ENCODE results near the gene POGLUT3. TPM values are rescaled to one million over a fixed set of nuclear protein-coding genes. Genes with fewer than 3 reads are reported as not detected.

The POGLUT3 gene
- polyA plus RNA-seq, 1 donor from 2014 or later, result 0.31 TPM

DNA sequence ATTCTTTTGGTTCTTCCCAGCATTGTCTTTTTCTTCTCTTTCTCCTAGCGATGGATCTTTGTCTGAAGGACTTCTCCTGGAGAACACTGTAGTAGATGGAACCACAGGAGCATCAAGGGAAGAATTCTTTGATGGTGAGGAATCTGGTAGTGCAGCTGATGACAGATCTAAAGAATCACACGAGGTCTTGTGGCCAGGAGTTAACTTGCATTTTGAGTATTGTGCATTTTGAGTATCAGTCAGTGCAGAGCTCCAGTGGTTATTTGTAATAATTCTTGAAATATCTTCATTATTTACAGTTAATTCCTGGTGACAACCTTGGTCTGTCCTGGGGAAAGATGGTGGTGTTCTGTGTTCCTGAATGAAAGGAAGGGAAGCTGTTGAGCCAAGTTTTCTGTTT, 14.5 kb upstream of the POGLUT3 start:
- Histone ChIP-seq H3K36me3 (ENCODE audit: insufficient read depth, low read length) (no peaks in the 10 kb centered on the region), H4K20me1 (ENCODE audit: insufficient read depth) (no peaks in the 10 kb centered on the region), H3K79me2 (replicated peaks; ENCODE audit: insufficient read depth, low read length) (no peaks in the 10 kb centered on the region), H2AFZ (ENCODE audit: low read depth, low read length) (no peak overlapping the region), H3K4me3 (ENCODE audit: low read length) (no peak overlapping the region), H3K9ac (ENCODE audit: low read length) (no peak overlapping the region), H3K9me3 (ENCODE audit: low read length) (no peaks in the 10 kb centered on the region), H3F3A (ENCODE audit: insufficient read depth, low read length, poor library complexity, severe bottlenecking) (no peaks in the 10 kb centered on the region), H3K4me2 (ENCODE audit: low read length) (no peak overlapping the region), H3K27ac (ENCODE audit: low read length) (no peak overlapping the region), H3K27me3 (ENCODE audit: insufficient read depth, low read depth, low read length) (no peaks in the 10 kb centered on the region), H3K9me2 (ENCODE audit: insufficient read depth, low read length) (no peaks in the 10 kb centered on the region)
- no peak for TF ChIP-seq POLR2AphosphoS5 (IDR thresholded peaks at IDR 0.05)
- TF ChIP-seq, protein P1, sequence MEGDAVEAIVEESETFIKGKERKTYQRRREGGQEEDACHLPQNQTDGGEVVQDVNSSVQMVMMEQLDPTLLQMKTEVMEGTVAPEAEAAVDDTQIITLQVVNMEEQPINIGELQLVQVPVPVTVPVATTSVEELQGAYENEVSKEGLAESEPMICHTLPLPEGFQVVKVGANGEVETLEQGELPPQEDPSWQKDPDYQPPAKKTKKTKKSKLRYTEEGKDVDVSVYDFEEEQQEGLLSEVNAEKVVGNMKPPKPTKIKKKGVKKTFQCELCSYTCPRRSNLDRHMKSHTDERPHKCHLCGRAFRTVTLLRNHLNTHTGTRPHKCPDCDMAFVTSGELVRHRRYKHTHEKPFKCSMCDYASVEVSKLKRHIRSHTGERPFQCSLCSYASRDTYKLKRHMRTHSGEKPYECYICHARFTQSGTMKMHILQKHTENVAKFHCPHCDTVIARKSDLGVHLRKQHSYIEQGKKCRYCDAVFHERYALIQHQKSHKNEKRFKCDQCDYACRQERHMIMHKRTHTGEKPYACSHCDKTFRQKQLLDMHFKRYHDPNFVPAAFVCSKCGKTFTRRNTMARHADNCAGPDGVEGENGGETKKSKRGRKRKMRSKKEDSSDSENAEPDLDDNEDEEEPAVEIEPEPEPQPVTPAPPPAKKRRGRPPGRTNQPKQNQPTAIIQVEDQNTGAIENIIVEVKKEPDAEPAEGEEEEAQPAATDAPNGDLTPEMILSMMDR (IDR thresholded peaks at IDR 0.05; ENCODE audit: poor library complexity, severe bottlenecking), result no peak
- TF ChIP-seq EZH2 (IDR thresholded peaks at IDR 0.05; ENCODE audit: borderline replicate concordance, insufficient read depth, low read length, poor library complexity, severe bottlenecking), result no peak
- no peak for TF ChIP-seq RAD21 (conservative IDR thresholded peaks at IDR 0.05)
- no peak for TF ChIP-seq SMC3 (conservative IDR thresholded peaks at IDR 0.05; ENCODE audit: poor library complexity)
- TF ChIP-seq EP300 (conservative IDR thresholded peaks at IDR 0.05; ENCODE audit: poor library complexity, severe bottlenecking), result no peak
- TF ChIP-seq, protein P2, sequence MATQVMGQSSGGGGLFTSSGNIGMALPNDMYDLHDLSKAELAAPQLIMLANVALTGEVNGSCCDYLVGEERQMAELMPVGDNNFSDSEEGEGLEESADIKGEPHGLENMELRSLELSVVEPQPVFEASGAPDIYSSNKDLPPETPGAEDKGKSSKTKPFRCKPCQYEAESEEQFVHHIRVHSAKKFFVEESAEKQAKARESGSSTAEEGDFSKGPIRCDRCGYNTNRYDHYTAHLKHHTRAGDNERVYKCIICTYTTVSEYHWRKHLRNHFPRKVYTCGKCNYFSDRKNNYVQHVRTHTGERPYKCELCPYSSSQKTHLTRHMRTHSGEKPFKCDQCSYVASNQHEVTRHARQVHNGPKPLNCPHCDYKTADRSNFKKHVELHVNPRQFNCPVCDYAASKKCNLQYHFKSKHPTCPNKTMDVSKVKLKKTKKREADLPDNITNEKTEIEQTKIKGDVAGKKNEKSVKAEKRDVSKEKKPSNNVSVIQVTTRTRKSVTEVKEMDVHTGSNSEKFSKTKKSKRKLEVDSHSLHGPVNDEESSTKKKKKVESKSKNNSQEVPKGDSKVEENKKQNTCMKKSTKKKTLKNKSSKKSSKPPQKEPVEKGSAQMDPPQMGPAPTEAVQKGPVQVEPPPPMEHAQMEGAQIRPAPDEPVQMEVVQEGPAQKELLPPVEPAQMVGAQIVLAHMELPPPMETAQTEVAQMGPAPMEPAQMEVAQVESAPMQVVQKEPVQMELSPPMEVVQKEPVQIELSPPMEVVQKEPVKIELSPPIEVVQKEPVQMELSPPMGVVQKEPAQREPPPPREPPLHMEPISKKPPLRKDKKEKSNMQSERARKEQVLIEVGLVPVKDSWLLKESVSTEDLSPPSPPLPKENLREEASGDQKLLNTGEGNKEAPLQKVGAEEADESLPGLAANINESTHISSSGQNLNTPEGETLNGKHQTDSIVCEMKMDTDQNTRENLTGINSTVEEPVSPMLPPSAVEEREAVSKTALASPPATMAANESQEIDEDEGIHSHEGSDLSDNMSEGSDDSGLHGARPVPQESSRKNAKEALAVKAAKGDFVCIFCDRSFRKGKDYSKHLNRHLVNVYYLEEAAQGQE (IDR thresholded peaks at IDR 0.05; ENCODE audit: borderline replicate concordance), result no peak
- no peak for TF ChIP-seq TAF1 (IDR thresholded peaks at IDR 0.05; ENCODE audit: low read depth)
- no peak for TF ChIP-seq MXI1 (conservative IDR thresholded peaks at IDR 0.05; ENCODE audit: poor library complexity, severe bottlenecking)

DNA sequence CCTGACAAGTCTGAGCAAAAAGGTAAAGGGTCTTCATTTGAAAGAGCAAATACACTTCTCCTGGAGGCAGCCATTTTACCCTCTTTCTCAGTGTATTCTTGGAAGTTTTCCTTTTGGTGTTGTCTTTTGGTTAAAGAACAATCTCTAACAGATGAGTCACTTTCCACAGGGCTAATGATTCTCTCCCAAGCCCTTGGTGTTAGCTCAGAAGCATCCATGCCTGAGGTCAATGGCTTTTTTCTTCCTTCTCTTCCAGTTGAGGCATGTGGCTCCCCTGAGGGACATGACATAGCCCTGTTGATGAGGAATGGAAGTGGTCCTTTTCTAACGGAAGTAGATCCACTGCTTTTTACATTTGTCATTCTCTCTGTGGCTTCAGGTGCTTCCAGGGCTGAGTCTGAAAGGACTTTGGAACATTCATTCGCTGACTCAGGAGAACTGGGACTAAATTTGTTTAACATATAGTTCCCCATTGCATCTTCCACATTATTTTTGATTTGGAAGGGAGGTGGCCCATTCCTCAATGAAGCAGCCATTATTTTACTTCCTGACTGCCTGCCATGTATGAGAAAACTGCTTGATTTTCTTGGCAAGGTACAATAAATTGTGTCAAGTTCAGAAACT, 13.8 kb upstream of the POGLUT3 start:
- H4K20me1 ChIP-seq (ENCODE audit: insufficient read depth), result no peaks in the 10 kb centered on the region
- no peak overlapping the region for H3K9ac ChIP-seq (ENCODE audit: low read length)
- H3K36me3 ChIP-seq (ENCODE audit: insufficient read depth, low read length), result no peaks in the 10 kb centered on the region
- H3K9me3 ChIP-seq (ENCODE audit: low read length), result no peaks in the 10 kb centered on the region
- H3K27me3 ChIP-seq (ENCODE audit: insufficient read depth, low read depth, low read length), result no peaks in the 10 kb centered on the region
- no peaks in the 10 kb centered on the region for H3F3A ChIP-seq (ENCODE audit: insufficient read depth, low read length, poor library complexity, severe bottlenecking)
- no peak overlapping the region for H3K4me2 ChIP-seq (ENCODE audit: low read length)
- H2AFZ ChIP-seq (ENCODE audit: low read depth, low read length), result no peak overlapping the region
- H3K9me2 ChIP-seq (ENCODE audit: insufficient read depth, low read length), result no peaks in the 10 kb centered on the region
- no peak for TF ChIP-seq EZH2 (IDR thresholded peaks at IDR 0.05; ENCODE audit: borderline replicate concordance, insufficient read depth, low read length, poor library complexity, severe bottlenecking)
- no peak for TF ChIP-seq TAF1 (IDR thresholded peaks at IDR 0.05; ENCODE audit: low read depth)
- TF ChIP-seq, protein P2 (IDR thresholded peaks at IDR 0.05; ENCODE audit: borderline replicate concordance), result no peak
- no peak for TF ChIP-seq EP300 (conservative IDR thresholded peaks at IDR 0.05; ENCODE audit: poor library complexity, severe bottlenecking)
- TF ChIP-seq POLR2AphosphoS5 (IDR thresholded peaks at IDR 0.05), result no peak
- no peak for TF ChIP-seq MXI1 (conservative IDR thresholded peaks at IDR 0.05; ENCODE audit: poor library complexity, severe bottlenecking)
- no peak for TF ChIP-seq SMC3 (conservative IDR thresholded peaks at IDR 0.05; ENCODE audit: poor library complexity)
- no peak for TF ChIP-seq RAD21 (conservative IDR thresholded peaks at IDR 0.05)
- TF ChIP-seq, protein P1 (IDR thresholded peaks at IDR 0.05; ENCODE audit: poor library complexity, severe bottlenecking), result no peak
- no peak overlapping the region for H3K27ac ChIP-seq (ENCODE audit: low read length)
- no peak overlapping the region for H3K4me3 ChIP-seq (ENCODE audit: low read length)
- no peaks in the 10 kb centered on the region for H3K79me2 ChIP-seq (replicated peaks; ENCODE audit: insufficient read depth, low read length)

Measured in neural cell (in vitro differentiated cells).